AG09319 (cell line): ENCODE results near the gene ERC1.
A peak's percentile ranks its signal among the peaks of the same experiment; 100 is the strongest.

Source experiments
- DNase-seq: peaks from one replicate; pipeline ENCODE4 v3.0.0-alpha.2; 2010; ENCODE audit warnings: low read depth; ENCODE audit errors: extremely low read depth
- TF ChIP-seq, protein P1 (sequence below): IDR thresholded peaks from 2 replicates; pipeline ENCODE4 v1.5.1; 2011; ENCODE audit warnings: low read depth, mild to moderate bottlenecking, inconsistent platforms, low read length, moderate library complexity

The ERC1 gene

GRCh38 chr12:1496162-1496900 lies 505.3 kb downstream of the ERC1 start:
- TF ChIP-seq, protein P1, sequence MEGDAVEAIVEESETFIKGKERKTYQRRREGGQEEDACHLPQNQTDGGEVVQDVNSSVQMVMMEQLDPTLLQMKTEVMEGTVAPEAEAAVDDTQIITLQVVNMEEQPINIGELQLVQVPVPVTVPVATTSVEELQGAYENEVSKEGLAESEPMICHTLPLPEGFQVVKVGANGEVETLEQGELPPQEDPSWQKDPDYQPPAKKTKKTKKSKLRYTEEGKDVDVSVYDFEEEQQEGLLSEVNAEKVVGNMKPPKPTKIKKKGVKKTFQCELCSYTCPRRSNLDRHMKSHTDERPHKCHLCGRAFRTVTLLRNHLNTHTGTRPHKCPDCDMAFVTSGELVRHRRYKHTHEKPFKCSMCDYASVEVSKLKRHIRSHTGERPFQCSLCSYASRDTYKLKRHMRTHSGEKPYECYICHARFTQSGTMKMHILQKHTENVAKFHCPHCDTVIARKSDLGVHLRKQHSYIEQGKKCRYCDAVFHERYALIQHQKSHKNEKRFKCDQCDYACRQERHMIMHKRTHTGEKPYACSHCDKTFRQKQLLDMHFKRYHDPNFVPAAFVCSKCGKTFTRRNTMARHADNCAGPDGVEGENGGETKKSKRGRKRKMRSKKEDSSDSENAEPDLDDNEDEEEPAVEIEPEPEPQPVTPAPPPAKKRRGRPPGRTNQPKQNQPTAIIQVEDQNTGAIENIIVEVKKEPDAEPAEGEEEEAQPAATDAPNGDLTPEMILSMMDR: no peak
- DNase-seq: no peak

GRCh38 chr12:1497161-1497560 lies 506.1 kb downstream of the ERC1 start:
- no peak for DNase-seq
- TF ChIP-seq, protein P1: no peak

GRCh38 chr12:1498199-1498740 lies 507.2 kb downstream of the ERC1 start:
- DNase-seq: no peak
- TF ChIP-seq, protein P1: no peak

DNA sequence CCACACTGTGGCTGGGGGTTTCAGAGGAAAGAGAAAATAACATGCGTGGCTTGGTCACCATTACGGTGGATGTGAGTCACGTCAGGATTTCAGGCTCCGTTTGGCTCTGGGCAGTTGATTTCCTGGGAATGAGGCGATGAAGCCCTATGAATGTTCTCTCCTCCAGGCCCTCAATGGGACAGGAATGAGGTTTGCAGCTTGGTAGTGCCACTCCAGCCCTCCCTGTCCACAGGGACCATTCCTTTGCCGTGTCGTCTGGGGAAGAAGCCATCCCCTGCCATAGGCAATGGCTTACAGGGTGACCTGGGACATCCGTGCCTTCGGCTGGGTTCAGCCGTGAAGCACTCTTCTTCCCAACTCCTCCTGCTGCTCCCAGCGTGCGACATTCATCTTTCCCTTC lies 508.3 kb downstream of the ERC1 start:
- TF ChIP-seq, protein P1: no peak
- no peak for DNase-seq

DNA sequence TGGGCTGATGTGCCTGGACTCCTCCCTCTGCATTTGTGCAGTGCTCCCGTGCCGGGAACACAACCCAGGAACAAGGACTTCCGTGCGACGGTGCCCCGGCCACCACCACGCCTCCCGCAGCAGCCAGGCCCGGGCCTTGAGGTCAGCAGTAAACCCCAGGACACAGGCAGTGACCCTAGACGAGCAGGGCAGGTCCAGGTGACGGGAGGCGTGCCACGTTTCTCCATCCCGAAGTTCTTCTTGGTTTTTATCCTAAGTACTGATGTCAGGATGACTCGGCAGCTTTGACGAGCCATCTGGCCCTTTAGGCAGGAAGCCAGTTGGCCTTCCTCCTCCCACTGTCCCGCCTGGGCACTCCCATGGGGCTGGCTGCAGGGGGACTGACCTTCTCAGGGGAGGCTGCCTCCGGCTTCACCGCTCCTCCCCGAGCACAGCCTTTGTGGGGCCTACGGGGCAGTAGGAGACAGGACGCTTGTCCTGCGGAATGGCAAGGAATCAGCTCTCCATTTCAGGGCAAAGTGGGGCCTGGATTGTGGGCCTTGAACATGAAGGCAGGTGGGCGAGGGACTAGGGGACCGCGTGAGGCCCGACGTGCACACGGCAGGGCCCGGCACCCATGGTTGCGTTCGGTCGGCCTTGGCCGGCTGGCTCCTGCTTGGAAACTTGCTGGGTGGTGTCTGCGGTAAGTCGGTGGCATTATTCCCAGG lies 509.2 kb downstream of the ERC1 start:
- TF ChIP-seq, protein P1: no peak
- DNase-seq: peak; percentile 27

GRCh38 chr12:1501001-1501400 lies 510.0 kb downstream of the ERC1 start:
- DNase-seq: no peak
- TF ChIP-seq, protein P1: no peak
